B cell (primary cell): Measurements from ENCODE around the gene EGF. TPM values are rescaled to one million over a fixed set of nuclear protein-coding genes. Genes with fewer than 3 reads are reported as not detected.

Experiments used
- ATAC-seq: fragments of 200-7000 bp; cut with Tn5 transposase; one replicate; pipeline ENCODE4 v1.10.0; 2021; ENCODE audit warnings: low read depth, mild to moderate bottlenecking, moderate number of reproducible peaks, moderate library complexity
- CTCF ChIA-PET: fragments of 350-600 bp; sonication (Branson Sonifier 250); formaldehyde crosslinking; loops from one replicate; lab custom pipeline; 2021; ENCODE audit warnings: antibody characterized with exemption, inconsistent platforms; lab: Charles Lee
- POLR2A ChIA-PET: fragments of 350-600 bp; sonication (Branson Sonifier 250); formaldehyde crosslinking; loops from one replicate; lab custom pipeline; 2021; ENCODE audit warnings: antibody characterized with exemption; lab: Charles Lee
- DNase-seq: peaks from one replicate; pipeline ENCODE4 v3.0.0; 2013
- H2AFZ ChIP-seq: 2 replicates; pipeline ENCODE4 v1.6.1; 2012; ENCODE audit warnings: mild to moderate bottlenecking, low read depth, low read length; ENCODE audit not compliant: insufficient read depth, poor library complexity, severe bottlenecking
- H3K27ac ChIP-seq, 2 donors: 1 replicate in 1 of 2; 2 replicates in 1 of 2; pipeline ENCODE4 v1.5.1; 2012 to 2013; ENCODE audit warnings: low read length in 2 of 2, mild to moderate bottlenecking in 2 of 2, moderate library complexity in 1 of 2
- H3K27me3 ChIP-seq, 4 experiments: fragments of 200-600 bp in 1 of 4; sonication (generic) in 1 of 4; replicated peaks in 1 of 4; 1 replicate in 2 of 4; 2 replicates in 2 of 4; pipeline versions ENCODE4 v1.6.1 to v1.7.0; 2013 to 2016; ENCODE audit warnings: low read length in 3 of 4, mild to moderate bottlenecking in 2 of 4, mixed read lengths in 1 of 4, moderate library complexity in 1 of 4; ENCODE audit not compliant: insufficient read depth in 4 of 4, control insufficient read depth in 3 of 4; ENCODE audit errors: control extremely low read depth in 1 of 4
- H3K36me3 ChIP-seq, 2 experiments: replicated peaks in 1 of 2; 1 replicate in 1 of 2; 2 replicates in 1 of 2; pipeline versions ENCODE4 v1.6.1 to v1.7.1; 2013; ENCODE audit warnings: low read length in 1 of 2; ENCODE audit not compliant: insufficient read depth in 2 of 2, control insufficient read depth in 1 of 2; ENCODE audit errors: control extremely low read depth in 1 of 2, extremely low read depth in 1 of 2
- H3K4me1 ChIP-seq, 2 donors: fragments of 200-600 bp in 1 of 2; sonication (generic) in 1 of 2; 1 replicate in 1 of 2; 2 replicates in 1 of 2; pipeline versions ENCODE4 v1.5.1 to v1.6.1; 2013 to 2017; ENCODE audit warnings: low read length in 2 of 2; ENCODE audit not compliant: control insufficient read depth in 2 of 2, insufficient read depth in 2 of 2
- H3K4me2 ChIP-seq: replicated peaks from 2 replicates; pipeline ENCODE3; 2012; ENCODE audit warnings: mild to moderate bottlenecking, low read depth, low read length; ENCODE audit not compliant: poor library complexity, severe bottlenecking
- H3K4me3 ChIP-seq, 5 experiments: fragments of 200-600 bp in 1 of 5; sonication (generic) in 1 of 5; 1 replicate in 3 of 5; 2 replicates in 2 of 5; pipeline versions ENCODE4 v1.5.1 to v1.7.0; 2011 to 2016; ENCODE audit warnings: low read length in 4 of 5, mild to moderate bottlenecking in 4 of 5, low read depth in 2 of 5, control low read depth in 1 of 5, moderate library complexity in 1 of 5; ENCODE audit not compliant: insufficient read depth in 1 of 5; ENCODE audit errors: control extremely low read depth in 1 of 5, extremely low read depth in 1 of 5
- H3K79me2 ChIP-seq: fragments of 200-600 bp; sonication (generic); one replicate; pipeline ENCODE4 v1.6.0; 2016; ENCODE audit warnings: low read length; ENCODE audit not compliant: control insufficient read depth, insufficient read depth
- H3K9ac ChIP-seq: fragments of 200-600 bp; sonication (generic); 2 replicates; pipeline ENCODE4 v1.6.1; 2017; ENCODE audit warnings: mild to moderate bottlenecking, low read length, moderate library complexity
- H3K9me3 ChIP-seq, 3 donors: one replicate each; pipeline versions ENCODE4 v1.6.1 to v1.7.1; 2013; ENCODE audit warnings: low read length in 2 of 3; ENCODE audit not compliant: control insufficient read depth in 2 of 3, insufficient read depth in 1 of 3; ENCODE audit errors: control extremely low read depth in 1 of 3
- H4K20me1 ChIP-seq: 2 replicates; pipeline ENCODE4 v1.6.0; 2012; ENCODE audit warnings: mild to moderate bottlenecking, low read length; ENCODE audit not compliant: insufficient read depth, control insufficient read depth, poor library complexity, severe bottlenecking
- H3K27ac Mint-ChIP-seq: one replicate; pipeline ENCODE4 v1.8.0; 2021; ENCODE audit warnings: mixed read lengths
- H3K27me3 Mint-ChIP-seq: one replicate; pipeline ENCODE4 v1.8.0; 2021; ENCODE audit warnings: mixed read lengths
- H3K4me1 Mint-ChIP-seq: one replicate; pipeline ENCODE4 v1.8.0; 2021; ENCODE audit warnings: mixed read lengths
- H3K4me3 Mint-ChIP-seq: one replicate; pipeline ENCODE4 v1.8.0; 2021; ENCODE audit warnings: mixed read lengths
- H3K9me3 Mint-ChIP-seq: one replicate; pipeline ENCODE4 v1.8.0; 2022; ENCODE audit warnings: mixed read lengths; ENCODE audit not compliant: insufficient read depth
- CTCF ChIP-seq: fragments of 200-600 bp; IDR thresholded peaks from one replicate; pipeline ENCODE4 v1.8.0; 2022; ENCODE audit warnings: antibody characterized with exemption, mild to moderate bottlenecking
- EZH2 ChIP-seq: IDR thresholded peaks from 2 replicates; pipeline ENCODE4 v1.6.1; 2012; ENCODE audit warnings: borderline replicate concordance, low read depth, mild to moderate bottlenecking, moderate library complexity, low read length; ENCODE audit not compliant: insufficient read depth, poor library complexity, severe bottlenecking
- WGBS: methylation state at CpG from one replicate; pipeline ENCODE4 v1.1.5; 2013; ENCODE audit warnings: missing lambda C conversion rate; ENCODE audit not compliant: insufficient coverage; 5-methylcytosine and 5-hydroxymethylcytosine counted together
- intact Hi-C: fragments of 100-400 bp; cut with micrococcal nuclease; formaldehyde crosslinking; loops from one replicate; pipeline ENCODE4 v1.10.0; 2022
- polyA plus RNA-seq: library from polyadenylated mRNA; depleted of rRNA; stranded (reverse); fragments of >200 nt; gene quantifications from 2 replicates; pipeline ENCODE4 v1.2.3, GENCODE V29; 2012
- total RNA-seq, 2 donors: library from RNA; stranded (reverse); fragments of 120-200 nt in 1 of 2; gene quantifications; 1 replicate in 1 of 2; 2 replicates in 1 of 2; pipeline versions ENCODE4 v1.2.3 to v1.2.4, GENCODE V29; 2013 to 2022

The EGF gene
- total and polyA plus RNA-seq, 2 donors (not counting 1 experiment from before 2014, with no cell fraction given) = not detected

GRCh38 chr4:109876634-109877265 lies 35.9 kb upstream of the EGF start:
- Histone ChIP-seq H3K4me3 (no peak overlapping the region), H3K27ac (no peak overlapping the region), H3K4me1 (no peaks in the 10 kb centered on the region), H2AFZ (no peak overlapping the region), H3K27me3 (no peaks in the 10 kb centered on the region), H3K4me2 (no peak overlapping the region), H3K9me3 (peaks cover 0 to 3% (median 0%) of the 10 kb centered on the region in 3 donors), H4K20me1 (no peaks in the 10 kb centered on the region), H3K79me2 (no peaks in the 10 kb centered on the region), H3K9ac (no peak overlapping the region), H3K36me3 (no peaks in the 10 kb centered on the region)
- Mint-ChIP-seq H3K27me3 (peaks cover 11% of the 10 kb centered on the region), H3K4me3 (no peak overlapping the region), H3K4me1 (no peaks in the 10 kb centered on the region), H3K27ac (no peak overlapping the region), H3K9me3 (no peaks in the 10 kb centered on the region)
- no peak for TF ChIP-seq CTCF
- intact Hi-C loops = no loop called here
- DNase-seq (no peak), ATAC-seq (no peak)
- no CpG with 5 or more reads among the region's 2 CpGs for WGBS
- POLR2A ChIA-PET = no interaction called here
- CTCF ChIA-PET = no interaction called here

- no CpG with 5 or more reads among the region's 3 CpGs for WGBS
- ATAC-seq = no peak
- Histone ChIP-seq H3K79me2 (no peaks in the 10 kb centered on the region), H3K9ac (no peak overlapping the region), H3K36me3 (no peaks in the 10 kb centered on the region), H3K4me1 (no peaks in the 10 kb centered on the region), H3K27me3 (no peaks in the 10 kb centered on the region), H3K4me2 (no peak overlapping the region), H2AFZ (no peak overlapping the region), H4K20me1 (no peaks in the 10 kb centered on the region), H3K9me3 (peaks cover 0 to 3% (median 0%) of the 10 kb centered on the region in 3 donors), H3K27ac (no peak overlapping the region), H3K4me3 (no peak overlapping the region)
- H3K4me1 Mint-ChIP-seq = no peaks in the 10 kb centered on the region
- no peak overlapping the region for H3K27ac Mint-ChIP-seq
- ChIA-PET POLR2A (no interaction called here), CTCF (no interaction called here)
- no peak for DNase-seq
- no peaks in the 10 kb centered on the region for H3K9me3 Mint-ChIP-seq
- TF ChIP-seq CTCF (no peak), EZH2 (no peak)
- H3K4me3 Mint-ChIP-seq = no peak overlapping the region
- H3K27me3 Mint-ChIP-seq = peaks cover 11% of the 10 kb centered on the region
- intact Hi-C loops = no loop called here
Observed at GRCh38 chr4:109877400-109877799, 35.3 kb upstream of the EGF start.
